Measurements from ENCODE around the gene APBB2. TPM values are rescaled to one million over a fixed set of nuclear protein-coding genes. Genes with fewer than 3 reads are reported as not detected.

APBB2 gene
- total and polyA plus RNA-seq, 4 donors = 4.8 to 31.5 (median 11.2) TPM

DNA sequence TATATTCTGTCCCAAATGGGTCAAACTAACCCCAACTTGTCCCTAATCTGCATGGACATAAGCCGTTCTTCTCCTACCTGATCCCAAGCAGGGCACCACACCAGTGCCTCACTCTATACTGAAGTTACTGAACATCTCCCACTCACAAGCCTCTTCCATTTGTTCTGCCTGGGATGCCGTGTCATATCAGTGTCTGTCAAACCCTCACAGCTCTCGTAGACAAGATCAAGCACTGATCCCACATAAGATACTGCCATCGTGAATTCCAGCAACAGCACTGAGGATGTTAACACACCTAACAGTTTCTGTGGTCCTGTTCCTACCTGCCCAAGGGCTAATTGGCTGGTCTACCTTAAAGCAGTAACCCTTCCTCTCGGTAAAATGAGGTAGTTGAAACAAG lies 162.1 kb downstream of the APBB2 start:
- WGBS = 95% methylated on average over 5 of the region's 5 CpGs
- Histone ChIP-seq H3K9ac (ENCODE audit: low read depth in 1 of 2, low read length in 2 of 2) (no peak overlapping the region), H3K36me3 (ENCODE audit: control insufficient read depth in 4 of 4, insufficient read depth in 3 of 4, low read depth in 1 of 4, low read length in 3 of 4) (no peaks in the 10 kb centered on the region), H3K4me3 (ENCODE audit: low read depth in 1 of 3, low read length in 3 of 3) (no peak overlapping the region), H3K27me3 (ENCODE audit: control insufficient read depth in 4 of 4, insufficient read depth in 4 of 4, low read length in 3 of 4) (no peaks in the 10 kb centered on the region), H3K4me1 (ENCODE audit: control insufficient read depth in 4 of 4, insufficient read depth in 4 of 4, low read length in 3 of 4) (no peaks in the 10 kb centered on the region), H3K27ac (ENCODE audit: low read depth in 1 of 2, low read length in 2 of 2) (no peak overlapping the region), H3K9me3 (ENCODE audit: control insufficient read depth in 4 of 4, low read length in 3 of 4) (no peaks in the 10 kb centered on the region)
- DNase-seq (ENCODE audit: low spot score) = no peak
- TF ChIP-seq TAF1 (conservative IDR thresholded peaks at IDR 0.05) = no peak
- no peak for TF ChIP-seq SP1 (IDR thresholded peaks at IDR 0.05)
- TF ChIP-seq, protein P1, sequence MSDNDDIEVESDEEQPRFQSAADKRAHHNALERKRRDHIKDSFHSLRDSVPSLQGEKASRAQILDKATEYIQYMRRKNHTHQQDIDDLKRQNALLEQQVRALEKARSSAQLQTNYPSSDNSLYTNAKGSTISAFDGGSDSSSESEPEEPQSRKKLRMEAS (IDR thresholded peaks at IDR 0.05) = no peak
- no peak for TF ChIP-seq HNF4G (IDR thresholded peaks at IDR 0.05)
- TF ChIP-seq RXRA (IDR thresholded peaks at IDR 0.05) = no peak
- TF ChIP-seq NR2F2 (IDR thresholded peaks at IDR 0.05) = no peak
- no peak for TF ChIP-seq JUND (IDR thresholded peaks at IDR 0.05)

DNA sequence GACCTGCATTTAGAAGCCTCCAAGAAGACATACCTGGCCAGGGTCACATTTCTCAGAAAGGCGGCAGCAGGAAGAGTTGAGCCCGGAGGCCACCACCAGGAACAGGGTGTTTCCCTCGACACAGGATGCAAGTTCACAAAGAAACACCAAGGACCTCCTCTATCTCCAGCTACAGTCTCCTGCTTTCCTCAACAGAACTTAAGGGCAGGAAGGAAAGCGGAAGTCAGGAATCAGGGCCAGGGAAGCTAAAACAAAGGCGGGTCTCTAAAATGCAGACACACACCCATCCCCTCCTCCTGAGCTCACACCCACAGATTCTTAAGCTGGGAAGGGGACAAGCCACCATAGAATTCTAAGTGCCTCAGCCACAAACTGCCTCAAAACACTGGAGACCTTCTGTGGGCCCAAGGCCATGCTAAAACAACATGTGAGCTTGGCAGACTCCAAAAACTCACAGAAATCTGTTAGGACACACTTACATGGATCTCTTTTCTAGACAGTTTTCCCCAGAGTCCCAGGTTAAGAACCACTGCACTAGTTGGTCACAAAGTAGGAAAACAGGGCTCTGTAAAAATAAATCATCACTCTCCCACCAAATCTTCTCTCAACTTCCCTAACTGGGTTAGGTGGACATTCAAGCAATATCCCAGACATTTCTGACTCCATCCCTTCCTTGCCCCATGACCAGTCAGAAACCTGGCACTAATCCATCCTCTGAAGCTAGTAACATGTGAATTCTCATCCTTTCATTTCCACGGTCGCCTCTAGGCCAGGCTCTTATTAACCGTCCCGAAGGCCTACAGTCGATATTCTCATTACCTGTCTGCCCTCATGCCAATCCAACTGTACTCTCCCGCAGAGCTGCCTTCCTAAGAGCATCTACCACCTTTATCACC lies 163.2 kb downstream of the APBB2 start:
- no peak overlapping the region for H3K4me3 ChIP-seq (ENCODE audit: low read depth in 1 of 3, low read length in 3 of 3)
- no peak for DNase-seq (ENCODE audit: low spot score)
- no peak overlapping the region for H3K9ac ChIP-seq (ENCODE audit: low read depth in 1 of 2, low read length in 2 of 2)
- H3K27me3 ChIP-seq (ENCODE audit: control insufficient read depth in 4 of 4, insufficient read depth in 4 of 4, low read length in 3 of 4) = no peaks in the 10 kb centered on the region
- no peak overlapping the region for H3K27ac ChIP-seq (ENCODE audit: low read depth in 1 of 2, low read length in 2 of 2)
- H3K4me1 ChIP-seq (ENCODE audit: control insufficient read depth in 4 of 4, insufficient read depth in 4 of 4, low read length in 3 of 4) = no peaks in the 10 kb centered on the region
- TF ChIP-seq FOXA2 (IDR thresholded peaks at IDR 0.05) (no peak), HNF4A (conservative IDR thresholded peaks at IDR 0.05) (no peak), GABPA (IDR thresholded peaks at IDR 0.05 in 1 of 2, conservative IDR thresholded peaks at IDR 0.05 in 1 of 2) (no peak), JUND (IDR thresholded peaks at IDR 0.05) (no peak), TAF1 (conservative IDR thresholded peaks at IDR 0.05) (no peak), EGR1 (IDR thresholded peaks at IDR 0.05; ENCODE audit: low read depth in 2 of 2) (no peak), NR2F2 (IDR thresholded peaks at IDR 0.05) (peak; percentile 82), RAD21 (IDR thresholded peaks at IDR 0.05) (peak in 1 of 2 donors; percentile 13)
- TF ChIP-seq, protein P2, sequence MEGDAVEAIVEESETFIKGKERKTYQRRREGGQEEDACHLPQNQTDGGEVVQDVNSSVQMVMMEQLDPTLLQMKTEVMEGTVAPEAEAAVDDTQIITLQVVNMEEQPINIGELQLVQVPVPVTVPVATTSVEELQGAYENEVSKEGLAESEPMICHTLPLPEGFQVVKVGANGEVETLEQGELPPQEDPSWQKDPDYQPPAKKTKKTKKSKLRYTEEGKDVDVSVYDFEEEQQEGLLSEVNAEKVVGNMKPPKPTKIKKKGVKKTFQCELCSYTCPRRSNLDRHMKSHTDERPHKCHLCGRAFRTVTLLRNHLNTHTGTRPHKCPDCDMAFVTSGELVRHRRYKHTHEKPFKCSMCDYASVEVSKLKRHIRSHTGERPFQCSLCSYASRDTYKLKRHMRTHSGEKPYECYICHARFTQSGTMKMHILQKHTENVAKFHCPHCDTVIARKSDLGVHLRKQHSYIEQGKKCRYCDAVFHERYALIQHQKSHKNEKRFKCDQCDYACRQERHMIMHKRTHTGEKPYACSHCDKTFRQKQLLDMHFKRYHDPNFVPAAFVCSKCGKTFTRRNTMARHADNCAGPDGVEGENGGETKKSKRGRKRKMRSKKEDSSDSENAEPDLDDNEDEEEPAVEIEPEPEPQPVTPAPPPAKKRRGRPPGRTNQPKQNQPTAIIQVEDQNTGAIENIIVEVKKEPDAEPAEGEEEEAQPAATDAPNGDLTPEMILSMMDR (IDR thresholded peaks at IDR 0.05; ENCODE audit: low read depth, low read length, missing input control) = no peak
- TF ChIP-seq, protein P3, sequence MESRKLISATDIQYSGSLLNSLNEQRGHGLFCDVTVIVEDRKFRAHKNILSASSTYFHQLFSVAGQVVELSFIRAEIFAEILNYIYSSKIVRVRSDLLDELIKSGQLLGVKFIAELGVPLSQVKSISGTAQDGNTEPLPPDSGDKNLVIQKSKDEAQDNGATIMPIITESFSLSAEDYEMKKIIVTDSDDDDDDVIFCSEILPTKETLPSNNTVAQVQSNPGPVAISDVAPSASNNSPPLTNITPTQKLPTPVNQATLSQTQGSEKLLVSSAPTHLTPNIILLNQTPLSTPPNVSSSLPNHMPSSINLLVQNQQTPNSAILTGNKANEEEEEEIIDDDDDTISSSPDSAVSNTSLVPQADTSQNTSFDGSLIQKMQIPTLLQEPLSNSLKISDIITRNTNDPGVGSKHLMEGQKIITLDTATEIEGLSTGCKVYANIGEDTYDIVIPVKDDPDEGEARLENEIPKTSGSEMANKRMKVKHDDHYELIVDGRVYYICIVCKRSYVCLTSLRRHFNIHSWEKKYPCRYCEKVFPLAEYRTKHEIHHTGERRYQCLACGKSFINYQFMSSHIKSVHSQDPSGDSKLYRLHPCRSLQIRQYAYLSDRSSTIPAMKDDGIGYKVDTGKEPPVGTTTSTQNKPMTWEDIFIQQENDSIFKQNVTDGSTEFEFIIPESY (IDR thresholded peaks at IDR 0.05) = no peak
- TF ChIP-seq, protein P1 (IDR thresholded peaks at IDR 0.05) = no peak
- TF ChIP-seq, protein P4, sequence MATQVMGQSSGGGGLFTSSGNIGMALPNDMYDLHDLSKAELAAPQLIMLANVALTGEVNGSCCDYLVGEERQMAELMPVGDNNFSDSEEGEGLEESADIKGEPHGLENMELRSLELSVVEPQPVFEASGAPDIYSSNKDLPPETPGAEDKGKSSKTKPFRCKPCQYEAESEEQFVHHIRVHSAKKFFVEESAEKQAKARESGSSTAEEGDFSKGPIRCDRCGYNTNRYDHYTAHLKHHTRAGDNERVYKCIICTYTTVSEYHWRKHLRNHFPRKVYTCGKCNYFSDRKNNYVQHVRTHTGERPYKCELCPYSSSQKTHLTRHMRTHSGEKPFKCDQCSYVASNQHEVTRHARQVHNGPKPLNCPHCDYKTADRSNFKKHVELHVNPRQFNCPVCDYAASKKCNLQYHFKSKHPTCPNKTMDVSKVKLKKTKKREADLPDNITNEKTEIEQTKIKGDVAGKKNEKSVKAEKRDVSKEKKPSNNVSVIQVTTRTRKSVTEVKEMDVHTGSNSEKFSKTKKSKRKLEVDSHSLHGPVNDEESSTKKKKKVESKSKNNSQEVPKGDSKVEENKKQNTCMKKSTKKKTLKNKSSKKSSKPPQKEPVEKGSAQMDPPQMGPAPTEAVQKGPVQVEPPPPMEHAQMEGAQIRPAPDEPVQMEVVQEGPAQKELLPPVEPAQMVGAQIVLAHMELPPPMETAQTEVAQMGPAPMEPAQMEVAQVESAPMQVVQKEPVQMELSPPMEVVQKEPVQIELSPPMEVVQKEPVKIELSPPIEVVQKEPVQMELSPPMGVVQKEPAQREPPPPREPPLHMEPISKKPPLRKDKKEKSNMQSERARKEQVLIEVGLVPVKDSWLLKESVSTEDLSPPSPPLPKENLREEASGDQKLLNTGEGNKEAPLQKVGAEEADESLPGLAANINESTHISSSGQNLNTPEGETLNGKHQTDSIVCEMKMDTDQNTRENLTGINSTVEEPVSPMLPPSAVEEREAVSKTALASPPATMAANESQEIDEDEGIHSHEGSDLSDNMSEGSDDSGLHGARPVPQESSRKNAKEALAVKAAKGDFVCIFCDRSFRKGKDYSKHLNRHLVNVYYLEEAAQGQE (IDR thresholded peaks at IDR 0.05) = no peak
- TF ChIP-seq, protein P5, sequence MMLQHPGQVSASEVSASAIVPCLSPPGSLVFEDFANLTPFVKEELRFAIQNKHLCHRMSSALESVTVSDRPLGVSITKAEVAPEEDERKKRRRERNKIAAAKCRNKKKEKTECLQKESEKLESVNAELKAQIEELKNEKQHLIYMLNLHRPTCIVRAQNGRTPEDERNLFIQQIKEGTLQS (IDR thresholded peaks at IDR 0.05) = no peak
- H3K36me3 ChIP-seq (ENCODE audit: control insufficient read depth in 4 of 4, insufficient read depth in 3 of 4, low read depth in 1 of 4, low read length in 3 of 4) = no peaks in the 10 kb centered on the region
- 87% methylated on average over 11 of the region's 11 CpGs for WGBS
- no peaks in the 10 kb centered on the region for H3K9me3 ChIP-seq (ENCODE audit: control insufficient read depth in 4 of 4, low read length in 3 of 4)

Measured in liver (tissue), 9 donors.